SHP77 (cell line): ENCODE measurements around the gene SUCLG2.
"Not testable (repeated sequence)": the region's sequence is repeated elsewhere in the genome, so short reads cannot be mapped to it uniquely, and the experiment has no call there.

Source experiments
- DNase-seq, 2 experiments: peaks; one replicate each; lab custom pipeline; 2025; lab: John Stamatoyannopoulos, UW

The SUCLG2 gene

DNA sequence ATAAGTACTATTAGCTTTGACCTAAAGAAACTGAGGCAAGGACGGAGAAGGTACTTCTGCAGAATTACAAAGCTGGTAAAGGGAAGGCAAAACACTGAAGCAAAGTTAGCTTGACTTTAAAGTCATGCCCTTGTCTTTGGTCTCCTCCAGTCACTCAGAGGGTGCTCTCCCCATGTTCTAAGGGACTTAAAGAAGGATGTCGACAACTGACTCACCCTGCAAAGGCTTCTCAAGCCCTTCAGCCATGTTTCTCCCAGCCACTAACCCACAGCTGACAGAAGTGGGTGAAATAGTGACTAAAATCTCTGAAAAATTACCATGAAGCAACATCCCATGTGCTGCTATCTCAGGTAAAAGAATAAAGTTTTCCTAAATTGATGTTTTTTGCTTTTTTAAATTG is 46.4 kb downstream of the SUCLG2 start:
- DNase-seq = no peak

DNA sequence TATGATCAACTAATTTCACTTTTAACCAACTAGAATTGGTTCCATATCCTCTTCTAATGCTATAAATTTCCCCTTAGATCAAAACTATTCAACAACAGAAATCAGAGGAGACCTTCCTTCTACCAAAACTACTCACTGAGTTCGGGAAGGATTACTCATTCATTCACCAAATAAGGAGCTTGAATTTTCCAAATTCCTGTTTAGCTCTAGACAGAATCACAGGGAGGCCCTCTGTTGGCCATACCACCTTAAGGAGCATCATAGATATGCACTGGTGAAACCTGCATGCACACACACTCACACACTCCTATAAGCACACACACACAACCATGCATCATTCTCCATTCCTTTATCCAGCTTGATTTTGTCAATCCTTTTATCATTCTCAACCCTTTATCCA is 49.0 kb downstream of the SUCLG2 start:
- no peak for DNase-seq

DNA sequence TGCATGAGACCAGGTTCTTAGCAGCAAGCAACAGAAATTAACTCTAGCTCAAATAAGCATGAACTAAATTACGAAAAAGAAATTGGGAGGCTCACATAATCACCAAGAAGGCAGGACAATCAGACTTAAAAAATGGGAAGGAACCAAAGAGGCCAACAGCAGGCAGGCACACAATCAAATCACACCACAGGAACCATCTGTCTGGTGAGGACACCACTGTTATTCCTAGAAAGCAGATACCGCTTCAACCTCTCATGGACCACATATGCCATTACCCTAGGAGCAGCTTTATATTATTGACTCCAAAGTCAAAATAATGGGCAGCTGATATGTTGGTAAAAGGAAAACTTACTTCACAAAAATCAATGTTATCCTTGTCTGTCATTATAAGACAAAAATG is 51.6 kb downstream of the SUCLG2 start:
- DNase-seq = no peak

DNA sequence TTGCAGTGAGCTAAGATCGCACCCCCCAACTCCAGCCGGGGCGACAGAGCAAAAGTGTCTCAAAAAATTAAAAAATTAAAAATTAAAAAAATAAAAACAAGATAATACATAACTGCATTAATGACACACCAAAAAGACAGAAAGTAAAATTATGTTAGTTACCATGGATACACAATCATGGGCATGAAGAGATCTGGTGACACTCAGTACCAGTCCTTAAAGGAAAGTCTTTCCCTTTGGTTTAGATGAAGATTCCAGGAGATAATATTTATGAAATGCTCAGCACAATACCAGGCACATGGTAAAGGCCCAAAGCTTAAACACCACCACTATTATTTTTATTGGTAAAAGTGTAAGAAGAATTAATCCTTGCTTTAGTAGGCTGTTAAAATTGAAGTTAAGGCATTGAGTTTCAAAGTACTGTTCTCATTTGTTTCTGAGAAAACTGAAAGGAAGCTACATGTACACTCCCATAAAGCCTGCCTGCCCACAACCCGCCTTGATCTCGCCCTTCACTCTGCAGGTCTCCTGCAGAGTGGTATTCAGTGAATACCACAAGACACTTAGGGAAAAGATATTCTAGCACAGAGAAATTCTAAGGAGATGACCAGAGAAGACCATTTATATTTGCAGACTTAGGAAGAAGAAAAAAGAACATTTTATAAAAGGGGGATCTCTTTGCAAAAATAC is 52.3 kb downstream of the SUCLG2 start:
- no peak for DNase-seq

DNA sequence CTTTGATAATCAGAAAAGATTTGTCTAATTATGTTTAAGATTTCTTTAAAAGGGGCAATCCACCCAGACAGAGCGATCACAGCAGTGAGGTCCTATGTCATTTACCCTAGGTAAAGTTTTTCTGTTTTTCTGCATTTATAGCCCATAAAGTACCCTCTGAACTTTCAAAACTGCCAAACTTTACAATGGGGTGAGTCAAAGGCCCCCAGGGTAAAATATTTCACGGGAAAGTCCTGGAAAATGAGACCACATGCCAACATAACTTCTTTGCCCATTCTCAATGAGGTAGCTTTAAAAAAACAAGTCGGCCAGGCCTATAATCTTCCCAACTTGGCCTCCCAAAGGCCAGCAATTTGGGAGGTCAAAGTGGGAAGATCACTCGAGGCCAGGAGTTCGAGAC is 53.0 kb downstream of the SUCLG2 start:
- no peak for DNase-seq

DNA sequence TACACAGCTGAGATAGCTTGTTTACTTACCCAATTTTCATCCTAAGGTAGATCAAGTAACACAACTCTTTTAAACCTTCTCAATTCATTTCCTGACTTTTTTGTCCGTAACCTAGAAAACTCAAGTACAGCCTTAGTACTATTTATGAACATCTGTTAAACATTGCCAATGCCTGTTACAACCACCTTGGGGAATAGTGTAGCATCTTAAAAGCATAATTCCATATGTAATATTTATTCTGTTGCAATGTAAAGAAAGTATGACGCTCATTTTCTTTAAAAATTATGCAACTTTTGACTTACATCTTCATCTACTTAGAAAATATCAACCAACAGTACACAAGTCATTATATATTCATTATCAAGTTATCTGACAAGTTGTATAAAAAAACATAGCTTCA is 54.6 kb downstream of the SUCLG2 start:
- no peak for DNase-seq

DNA sequence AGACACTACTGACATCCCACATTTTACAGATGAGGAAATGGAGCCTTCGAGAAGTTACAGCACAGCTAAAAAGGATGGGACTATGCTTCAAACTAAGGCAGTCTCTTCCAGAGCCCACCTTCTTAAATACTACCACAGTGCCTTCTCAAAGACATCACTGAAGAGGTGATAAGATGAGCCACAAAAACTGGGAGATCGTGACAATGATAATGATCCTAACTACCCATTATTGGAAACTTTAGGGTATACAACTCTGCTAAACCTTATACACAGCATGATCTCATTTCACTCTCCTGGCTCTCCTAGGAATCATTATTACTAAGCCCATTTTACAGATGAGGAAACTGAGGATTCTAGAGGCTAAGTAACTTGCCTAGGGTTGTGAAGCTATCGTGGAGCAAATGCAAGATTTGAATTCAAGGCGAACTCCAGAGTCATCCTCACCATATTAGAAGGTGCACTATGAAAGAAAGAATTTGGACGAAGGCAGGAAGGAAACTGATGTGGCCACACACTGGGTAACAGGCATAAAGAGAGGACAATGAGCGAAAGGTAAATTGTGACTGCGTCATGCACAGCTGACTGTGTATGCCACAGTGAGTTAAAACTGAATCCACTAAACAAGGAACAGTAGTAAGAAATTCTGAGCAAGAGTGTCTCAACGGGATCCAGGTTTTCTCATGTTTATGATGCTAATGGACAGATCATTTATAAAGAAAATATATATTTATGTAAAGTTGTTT is 55.4 kb downstream of the SUCLG2 start:
- no peak for DNase-seq

DNA sequence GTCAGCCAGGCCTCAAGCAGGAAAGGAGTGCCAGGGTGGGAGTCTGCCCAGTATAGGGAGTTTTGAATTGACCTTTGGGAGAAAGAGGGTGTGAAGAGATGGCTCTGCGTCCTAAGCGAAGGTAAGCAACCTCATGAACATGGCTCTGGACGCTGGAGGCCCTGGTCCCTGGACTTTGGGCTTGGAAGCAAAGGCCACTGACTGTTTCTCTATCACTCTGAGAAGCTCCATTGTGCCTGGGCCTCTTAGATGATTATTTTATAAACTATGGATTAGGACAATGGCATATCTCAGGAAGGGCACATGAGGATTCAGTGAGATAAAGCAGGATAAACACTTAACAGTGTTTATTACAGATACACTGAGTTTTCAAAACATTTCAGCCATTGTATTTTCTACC is 59.0 kb downstream of the SUCLG2 start:
- no peak for DNase-seq

DNA sequence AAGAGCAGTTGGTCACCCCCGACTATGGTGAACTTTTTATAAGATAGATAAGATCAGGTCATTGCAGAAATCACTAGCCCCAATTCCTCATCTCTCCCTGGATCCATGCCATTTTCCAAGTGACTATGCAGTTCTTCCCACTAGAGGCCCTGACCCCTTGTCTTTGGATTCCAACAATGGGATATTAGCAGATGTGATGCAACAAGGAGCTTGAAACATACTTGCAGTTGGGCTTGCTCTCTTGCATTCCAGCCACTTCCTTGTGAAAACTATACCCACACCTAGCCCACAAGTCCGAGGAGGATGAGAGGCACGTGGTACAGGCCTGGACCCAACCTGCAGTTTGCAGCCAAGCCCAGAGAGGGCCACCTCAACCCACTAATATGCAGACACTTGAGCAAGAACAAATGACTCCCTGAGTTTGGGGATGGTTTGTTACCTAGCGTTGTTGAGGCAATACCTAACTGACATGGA is 60.6 kb downstream of the SUCLG2 start:
- no peak for DNase-seq

DNA sequence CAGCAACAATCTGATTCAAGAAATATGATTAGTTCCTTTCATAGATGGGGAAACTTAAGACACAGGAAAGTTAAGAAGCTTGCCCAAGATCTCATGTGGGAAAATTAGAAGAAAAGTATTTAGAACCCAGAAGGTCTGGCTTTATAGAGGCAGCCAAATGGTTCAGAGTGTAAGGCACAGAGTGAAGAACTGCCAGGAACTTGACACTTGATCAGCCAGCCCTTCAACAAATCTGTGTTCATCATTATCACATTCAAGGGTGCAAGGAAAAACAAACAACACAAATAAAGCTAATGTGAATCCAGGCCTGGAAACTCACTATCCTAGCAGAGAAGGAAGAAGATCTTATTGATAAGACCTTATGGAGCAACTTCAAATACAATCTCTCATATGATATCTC is 62.4 kb downstream of the SUCLG2 start:
- no peak for DNase-seq

DNA sequence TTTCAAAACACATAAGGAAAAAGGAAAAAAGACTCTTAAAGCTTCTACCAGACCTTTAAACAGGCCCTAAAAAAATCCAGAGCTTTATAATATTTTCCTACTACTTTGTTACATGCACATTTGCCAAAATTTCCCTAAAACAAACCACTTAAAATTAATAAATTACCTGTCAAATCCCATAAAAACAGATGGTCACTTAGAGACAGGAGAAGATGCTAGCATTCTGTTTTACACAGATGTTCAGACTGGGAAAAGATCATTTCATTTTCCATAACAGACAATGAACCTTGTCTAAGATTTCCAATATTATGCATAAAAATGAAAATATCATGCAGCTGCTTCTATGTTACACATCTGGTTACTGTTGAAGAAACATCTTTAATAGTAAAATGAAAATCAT is 66.6 kb downstream of the SUCLG2 start:
- DNase-seq = no peak

DNA sequence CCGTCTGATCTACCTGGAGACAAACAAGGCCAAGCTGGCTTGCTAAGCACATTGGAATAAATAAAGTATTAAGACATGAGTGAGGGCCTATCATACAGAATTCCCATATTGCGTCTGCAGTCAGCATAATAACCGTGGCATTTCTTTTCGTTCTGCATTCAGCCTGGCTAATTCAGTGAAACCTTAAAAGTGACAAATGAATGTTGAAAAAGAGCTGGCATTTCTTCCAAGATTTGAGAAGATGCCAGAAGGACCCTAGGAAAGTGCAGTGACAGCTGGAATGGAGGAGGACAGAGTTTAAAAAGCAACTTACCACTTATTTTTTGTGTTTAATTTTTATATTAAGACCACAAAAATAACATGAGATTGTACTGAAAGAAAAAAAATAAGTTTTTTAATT is 67.1 kb downstream of the SUCLG2 start:
- no peak for DNase-seq

DNA sequence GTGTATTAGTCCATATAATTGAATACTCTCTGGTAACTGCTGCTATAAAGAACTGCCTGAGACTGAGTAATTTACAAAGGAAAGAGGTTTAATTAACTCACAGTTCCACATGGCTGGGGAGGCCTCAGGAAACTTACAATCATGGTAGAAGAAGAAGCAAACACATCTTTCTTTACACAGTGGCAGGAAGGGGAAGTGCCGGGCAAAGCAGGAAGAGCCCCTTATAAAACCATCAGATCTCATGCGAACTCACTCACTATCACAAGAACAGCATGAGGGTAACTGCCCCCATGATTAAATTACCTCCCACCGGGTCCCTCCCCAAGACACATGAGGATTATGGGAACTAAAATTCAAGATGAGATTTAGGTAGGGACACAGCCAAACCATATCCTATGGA is 69.8 kb downstream of the SUCLG2 start:
- not testable (repeated sequence) for DNase-seq

DNA sequence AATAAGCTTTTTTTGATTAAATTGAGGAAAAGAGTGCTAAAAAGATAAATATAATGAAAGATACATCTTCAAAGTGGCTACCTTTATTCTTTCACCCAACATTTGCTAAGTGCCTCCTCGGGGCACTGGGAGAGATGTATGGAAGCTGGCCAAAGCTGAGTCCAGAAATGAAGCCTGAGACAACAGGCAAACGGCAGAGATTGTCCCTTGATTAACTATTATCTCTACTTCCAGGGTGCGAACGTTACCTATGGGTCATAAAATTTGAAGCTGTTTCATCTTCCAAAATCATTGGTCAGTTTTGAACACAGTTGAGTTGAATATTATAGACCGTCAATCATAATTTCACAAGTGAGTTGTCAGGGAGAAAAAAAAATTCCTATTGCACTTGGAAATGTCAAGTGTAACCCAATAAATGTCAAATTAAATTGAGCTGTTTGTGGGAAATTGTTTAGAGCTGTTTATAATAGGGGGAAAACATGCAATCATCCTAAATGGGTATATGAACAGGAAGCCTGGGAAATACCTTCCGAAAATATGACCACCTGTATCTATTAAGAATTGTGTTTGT is 73.9 kb downstream of the SUCLG2 start:
- no peak for DNase-seq

DNA sequence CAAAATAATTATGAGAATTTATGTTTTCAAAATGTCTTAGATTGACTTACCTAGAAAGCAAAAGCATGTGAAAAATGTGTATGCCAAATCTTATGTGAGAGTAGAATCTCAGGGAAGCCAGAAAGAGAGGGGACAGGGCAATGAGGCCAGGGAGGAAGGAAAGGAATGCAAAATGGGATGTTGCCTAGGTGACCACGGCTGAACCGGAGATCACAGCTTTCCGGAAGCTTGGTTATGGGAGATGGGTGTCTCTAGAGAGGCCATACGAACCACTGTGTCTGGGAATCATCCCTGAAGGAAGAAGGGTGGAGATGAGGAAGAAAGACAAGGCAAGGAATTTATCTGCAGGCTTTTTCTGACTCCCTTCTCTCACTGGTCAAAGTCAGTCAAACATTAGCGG is 76.0 kb downstream of the SUCLG2 start:
- DNase-seq = no peak

DNA sequence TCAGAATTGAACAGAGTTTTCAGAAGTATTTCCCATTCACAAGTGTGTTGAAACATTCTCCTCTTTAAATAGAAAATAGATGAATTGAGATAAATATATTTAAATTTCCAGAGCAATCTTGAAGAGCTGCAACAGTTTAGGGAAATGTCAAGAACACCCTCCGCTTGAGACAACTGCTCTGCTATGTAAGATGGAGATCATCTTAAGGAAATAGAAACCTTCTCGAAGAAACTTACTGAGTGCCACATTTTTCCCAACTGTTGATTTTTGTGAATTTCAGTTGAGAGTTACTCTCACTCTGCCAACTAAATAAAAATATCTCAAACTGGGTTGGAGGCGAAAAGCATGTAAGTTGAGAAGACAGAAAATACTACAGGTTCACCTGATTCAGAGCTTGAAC is 78.0 kb downstream of the SUCLG2 start:
- DNase-seq = no peak

DNA sequence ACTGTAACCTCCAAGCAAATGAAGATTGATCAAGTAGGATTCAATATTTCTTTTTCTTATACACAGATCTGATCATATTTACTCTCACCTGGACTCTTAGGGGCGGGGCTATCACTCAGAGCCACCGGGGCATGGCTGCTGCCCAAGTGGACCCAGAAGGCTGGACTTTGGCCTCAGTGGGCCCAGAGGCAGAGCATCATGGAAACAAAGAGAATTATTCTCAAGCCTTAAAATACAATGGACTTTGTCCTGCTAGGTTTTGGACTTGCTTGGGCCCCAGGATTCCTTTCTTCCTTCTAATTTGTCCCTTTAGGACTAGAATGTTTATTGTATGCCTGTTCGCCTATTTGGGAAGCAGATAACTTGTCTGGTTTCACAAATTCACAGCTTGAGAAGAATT is 85.1 kb downstream of the SUCLG2 start:
- no peak for DNase-seq

DNA sequence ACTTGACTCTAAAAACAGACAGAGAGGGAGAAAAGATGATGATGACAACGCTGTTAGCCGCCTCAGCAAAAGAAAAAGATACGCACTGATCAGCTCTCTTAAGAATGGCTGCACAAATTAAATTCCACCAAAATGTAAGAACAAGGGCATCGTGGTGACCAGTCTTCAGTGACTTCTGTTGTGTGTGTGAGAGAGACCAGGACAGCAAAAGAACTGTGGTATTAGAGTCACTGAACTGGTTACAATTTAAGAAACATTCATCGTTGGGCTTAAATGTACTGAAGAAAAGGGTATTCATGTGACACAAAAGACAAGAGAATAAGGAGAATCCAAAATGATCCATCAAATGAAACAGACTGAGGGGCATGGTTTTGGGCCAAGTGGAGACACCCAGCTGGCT is 86.5 kb downstream of the SUCLG2 start:
- no peak for DNase-seq

DNA sequence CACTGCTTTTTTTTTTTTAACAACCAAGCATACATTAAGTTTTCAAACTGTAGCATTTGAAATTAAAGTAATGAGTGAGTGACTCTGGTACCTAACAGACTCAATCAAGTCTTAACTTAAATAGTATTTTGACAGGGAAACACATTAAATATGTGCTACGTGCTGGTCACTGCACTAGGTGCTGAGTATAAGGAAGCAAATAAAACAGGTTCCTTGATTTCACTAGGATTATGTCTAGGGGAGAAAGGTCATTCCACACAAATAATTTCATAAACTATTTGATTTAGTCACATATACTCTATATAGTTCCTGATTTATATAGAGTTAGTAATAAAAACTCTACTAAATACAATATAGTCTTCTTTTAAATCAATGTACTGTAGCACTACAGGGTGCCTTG is 89.4 kb downstream of the SUCLG2 start:
- no peak for DNase-seq

DNA sequence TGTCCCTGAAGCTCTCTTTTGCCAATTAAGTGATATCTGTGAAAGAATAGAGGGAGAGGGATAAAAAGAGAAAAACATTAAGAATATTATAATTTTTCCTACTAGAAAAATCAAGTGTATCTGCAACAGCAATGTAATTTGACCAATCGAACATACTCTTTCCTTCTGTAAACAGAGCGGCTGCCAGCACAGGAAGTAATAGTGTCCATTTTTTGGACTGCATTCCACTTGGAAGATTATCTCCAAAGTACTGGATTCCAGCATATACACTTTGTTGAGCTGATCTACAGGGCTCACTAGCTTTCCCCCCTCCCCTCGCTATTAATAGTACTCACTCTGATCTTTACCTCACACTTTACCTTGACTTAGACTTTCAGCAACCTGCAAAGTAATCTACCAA is 90.4 kb downstream of the SUCLG2 start:
- no peak for DNase-seq

DNA sequence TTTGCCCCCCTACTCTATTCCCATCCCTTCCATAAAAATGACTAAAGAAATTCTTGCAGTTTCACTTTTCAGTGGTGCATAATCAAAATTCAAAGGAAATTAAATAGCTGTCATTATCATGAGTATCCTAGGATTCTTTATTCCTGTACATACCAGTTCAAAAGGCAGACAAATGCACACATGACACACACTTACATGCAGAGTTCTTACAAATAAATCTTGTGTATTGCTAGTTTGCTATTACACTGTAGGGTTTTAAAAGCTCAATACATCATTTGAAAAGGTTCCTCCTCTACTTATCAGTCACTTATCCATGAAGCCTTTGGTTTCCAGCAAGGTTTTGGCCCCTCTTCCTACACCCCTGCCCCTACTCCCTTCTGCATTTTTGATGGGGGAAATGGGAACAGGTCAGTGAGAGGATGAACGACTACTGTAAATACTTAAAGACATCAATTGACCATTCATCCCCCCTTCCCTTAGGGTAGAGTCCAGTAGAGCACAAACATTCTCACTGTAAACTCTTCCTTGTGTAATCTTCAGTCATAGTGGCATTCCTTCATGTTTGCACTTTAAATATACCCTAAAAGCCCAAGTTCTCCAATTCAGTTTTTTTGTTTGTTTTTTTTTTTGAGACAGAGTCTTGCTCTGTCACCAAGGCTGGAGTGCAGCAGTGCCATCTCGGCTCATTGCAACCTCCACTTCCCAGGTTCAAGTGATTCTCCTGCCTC is 92.6 kb downstream of the SUCLG2 start:
- DNase-seq = no peak

DNA sequence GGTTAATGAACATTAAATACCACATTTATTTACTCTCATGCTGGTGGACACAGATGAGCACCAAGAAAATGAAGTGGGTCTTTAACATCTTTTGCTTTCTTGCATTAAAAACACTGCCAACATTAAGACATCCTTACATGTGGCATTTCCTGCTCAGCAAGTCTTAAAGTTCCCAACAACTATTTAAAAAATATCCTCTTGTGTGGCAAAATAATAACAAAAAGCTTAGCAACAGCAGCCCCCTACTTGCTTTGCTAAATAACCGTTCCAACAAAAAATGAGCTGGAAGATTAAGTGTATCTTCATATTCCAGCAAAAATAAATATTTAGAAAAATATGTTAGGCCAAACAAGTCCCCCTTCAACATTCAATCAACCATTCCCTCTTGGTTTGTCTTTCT is 93.1 kb downstream of the SUCLG2 start:
- DNase-seq = no peak
